ENCODE data around the gene EIF2B1. TPM values are rescaled to one million over a fixed set of nuclear protein-coding genes. Genes with fewer than 3 reads are reported as not detected.
A peak's percentile ranks its signal among the peaks of the same experiment; 100 is the strongest.
"Not testable (repeated sequence)": the region's sequence is repeated elsewhere in the genome, so short reads cannot be mapped to it uniquely, and the experiment has no call there.

EIF2B1 gene
- total and polyA plus RNA-seq, 12 donors, result 36.2 to 171 (median 55.8) TPM

DNA sequence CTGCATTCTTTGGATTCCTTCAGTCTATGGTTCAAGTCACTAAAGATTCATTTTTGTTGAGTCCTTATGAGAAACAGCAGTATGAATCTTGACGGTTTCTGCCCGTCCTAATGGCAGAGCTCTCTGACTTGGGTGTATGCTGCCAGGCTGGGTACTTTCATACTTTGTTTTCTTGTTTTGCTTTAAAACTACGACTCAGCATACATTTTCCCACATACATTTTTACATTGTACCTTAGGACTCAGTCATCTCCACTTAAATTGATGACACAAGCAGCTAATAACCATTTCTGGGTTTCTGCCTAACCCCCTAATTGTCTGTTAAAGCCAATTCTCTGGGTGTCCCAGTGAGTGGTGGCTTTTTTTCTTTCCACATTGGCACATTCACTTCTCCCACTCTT, 36.4 kb downstream of the EIF2B1 start:
- H3K4me3 ChIP-seq, result no peak overlapping the region
- H3K9me3 ChIP-seq (replicated peaks in 1 of 3), result no peaks in the 10 kb centered on the region
- H3K36me3 ChIP-seq (replicated peaks in 1 of 2), result peaks cover 0 to 69% of the 10 kb centered on the region in 2 donors
- WGBS, 4 donors, result 79 to 95% (median 87%) methylated on average over 3 of the region's 3 CpGs
- TF ChIP-seq CTCF (IDR thresholded peaks at IDR 0.05) (no peak), POLR2A (IDR thresholded peaks at IDR 0.05) (no peak)
- no peak for DNase-seq
- H3K4me1 ChIP-seq (replicated peaks in 1 of 2), result peaks cover 10 to 32% of the 10 kb centered on the region in 2 donors
- no peak overlapping the region for H3K27ac ChIP-seq
- intact Hi-C loops (cut with DNase I), result no loop called here
- no peaks in the 10 kb centered on the region for H3K27me3 ChIP-seq

- Histone ChIP-seq H3K27me3 (no peaks in the 10 kb centered on the region), H3K9me3 (replicated peaks in 1 of 3) (no peaks in the 10 kb centered on the region), H3K36me3 (replicated peaks in 1 of 2) (peaks cover 0 to 82% of the 10 kb centered on the region in 2 donors), H3K27ac (peak overlapping the region in 2 of 5 donors; percentile 32 to 50), H3K4me1 (replicated peaks in 1 of 2) (peaks cover 15 to 40% of the 10 kb centered on the region in 2 donors), H3K4me3 (no peak overlapping the region)
- no peak for TF ChIP-seq CTCF (IDR thresholded peaks at IDR 0.05)
- no peak for TF ChIP-seq POLR2A (IDR thresholded peaks at IDR 0.05)
- intact Hi-C loops (cut with DNase I), result no loop called here
- DNase-seq, result peak in 2 of 7 donors; percentile 41 to 49
These were observed 37.8 kb downstream of the EIF2B1 start for GRCh38 chr12:123595729-123596128.

- TF ChIP-seq POLR2A (IDR thresholded peaks at IDR 0.05) (peak in 1 of 2 donors; percentile 14), CTCF (IDR thresholded peaks at IDR 0.05) (no peak)
- Histone ChIP-seq H3K36me3 (replicated peaks in 1 of 2) (peaks cover 0 to 96% of the 10 kb centered on the region in 2 donors), H3K9me3 (replicated peaks in 1 of 3) (no peaks in the 10 kb centered on the region), H3K27ac (peak overlapping the region in 3 of 5 donors; percentile 21 to 31 (median 30)), H3K27me3 (no peaks in the 10 kb centered on the region), H3K4me3 (no peak overlapping the region), H3K4me1 (replicated peaks in 1 of 2) (peaks cover 23 to 62% of the 10 kb centered on the region in 2 donors)
- intact Hi-C loops (cut with DNase I), result no loop called here
- DNase-seq, result no peak
- WGBS, 4 donors, result 51 to 63% (median 55%) methylated on average over 8 of the region's 8 CpGs
These were observed 41.6 kb downstream of the EIF2B1 start for GRCh38 chr12:123591702-123592481.

DNA sequence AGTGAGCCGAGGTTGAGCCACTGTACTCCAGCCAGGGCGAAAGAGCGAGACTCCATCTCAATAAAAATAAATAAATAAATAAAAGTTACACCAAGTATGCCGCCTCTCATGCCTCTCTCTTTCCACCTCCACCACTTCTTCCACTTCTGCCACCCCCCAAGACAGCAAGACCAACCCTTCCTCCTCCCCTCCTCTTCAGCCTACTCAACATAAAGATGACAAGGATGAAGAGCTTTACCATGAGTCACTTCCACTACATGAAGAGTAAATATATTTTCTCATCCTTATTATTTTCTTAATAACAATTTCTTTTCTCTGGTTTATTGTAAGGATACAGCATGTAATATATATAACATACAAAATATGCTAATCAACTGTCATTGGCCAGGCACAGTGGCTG, 52.7 kb downstream of the EIF2B1 start:
- H3K27ac ChIP-seq, result peak overlapping the region in 1 of 5 donors; percentile 8
- DNase-seq, result no peak
- TF ChIP-seq POLR2A (IDR thresholded peaks at IDR 0.05) (no peak), CTCF (IDR thresholded peaks at IDR 0.05) (no peak)
- no peaks in the 10 kb centered on the region for H3K36me3 ChIP-seq (replicated peaks in 1 of 2)
- WGBS, 4 donors, result 93 to 97% (median 94%) methylated on average over 4 of the region's 4 CpGs
- H3K9me3 ChIP-seq (replicated peaks in 1 of 3), result no peaks in the 10 kb centered on the region
- H3K4me1 ChIP-seq (replicated peaks in 1 of 2), result peaks cover 0 to 21% of the 10 kb centered on the region in 2 donors
- H3K27me3 ChIP-seq, result no peaks in the 10 kb centered on the region
- intact Hi-C loops (cut with DNase I), result loop anchor here in 1 of 2 donors (5.0 kb wide), 1 partner anchor 43 kb away; no protein-coding TSS in a partner anchor
- H3K4me3 ChIP-seq, result no peak overlapping the region

GRCh38 chr12:123578829-123579228, 54.7 kb downstream of the EIF2B1 start:
- 91 to 97% (median 95%) methylated on average over 4 of the region's 4 CpGs for WGBS, 4 donors
- intact Hi-C loops (cut with DNase I), result not testable (repeated sequence)

More at GRCh38 chr12:123578829-123579228, 54.7 kb downstream of the EIF2B1 start:
- not testable (repeated sequence) for DNase-seq; H3K36me3 ChIP-seq (replicated peaks in 1 of 2); H3K27me3 ChIP-seq; H3K4me3 ChIP-seq; H3K9me3 ChIP-seq (replicated peaks in 1 of 3); H3K27ac ChIP-seq
- H3K4me1 ChIP-seq (replicated peaks in 1 of 2), result peaks cover 0 to 14% of the 10 kb centered on the region in 2 donors
